Dermis blood vessel endothelial cell (primary cell): ENCODE measurements around the gene CACNA1S. TPM values are rescaled to one million over a fixed set of nuclear protein-coding genes. Genes with fewer than 3 reads are reported as not detected.

Source experiments
- DNase-seq: peaks from one replicate; pipeline ENCODE4 v3.0.0; 2010
- total RNA-seq: library from RNA; depleted of rRNA; stranded (reverse); fragments of >200 nt; gene quantifications from 2 replicates; pipeline ENCODE4 v1.2.3, GENCODE V29; 2014

Gene CACNA1S
- total RNA-seq, 1 donor from 2014 or later, result not detected

DNA sequence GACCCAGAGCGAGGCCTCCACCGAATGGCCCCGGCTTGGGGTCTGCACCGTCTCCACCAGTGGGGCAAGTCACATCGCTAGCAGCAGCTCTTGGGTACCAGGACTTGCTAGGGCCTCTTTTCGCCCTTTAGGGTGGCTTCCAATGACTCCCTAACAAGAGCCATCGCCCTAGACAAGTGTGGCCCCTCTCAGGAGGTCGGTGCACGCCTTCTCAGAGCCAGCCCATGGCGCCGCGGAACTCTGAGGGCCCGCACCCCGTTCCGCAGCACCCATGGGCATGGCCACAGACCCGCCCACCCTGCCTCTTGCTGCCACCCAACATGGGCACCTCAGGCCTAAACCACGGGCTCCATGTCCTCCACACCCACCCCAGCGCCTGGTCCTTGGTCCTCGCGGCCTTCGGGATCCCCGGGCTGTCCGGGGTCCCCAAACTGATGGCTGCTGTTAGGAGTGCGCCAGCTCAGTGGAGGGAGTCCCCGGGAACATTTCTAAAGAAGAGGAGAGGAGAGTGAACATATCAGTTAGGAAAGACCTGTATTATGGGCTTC, 3.2 kb upstream of the CACNA1S start:
- no peak for DNase-seq

DNA sequence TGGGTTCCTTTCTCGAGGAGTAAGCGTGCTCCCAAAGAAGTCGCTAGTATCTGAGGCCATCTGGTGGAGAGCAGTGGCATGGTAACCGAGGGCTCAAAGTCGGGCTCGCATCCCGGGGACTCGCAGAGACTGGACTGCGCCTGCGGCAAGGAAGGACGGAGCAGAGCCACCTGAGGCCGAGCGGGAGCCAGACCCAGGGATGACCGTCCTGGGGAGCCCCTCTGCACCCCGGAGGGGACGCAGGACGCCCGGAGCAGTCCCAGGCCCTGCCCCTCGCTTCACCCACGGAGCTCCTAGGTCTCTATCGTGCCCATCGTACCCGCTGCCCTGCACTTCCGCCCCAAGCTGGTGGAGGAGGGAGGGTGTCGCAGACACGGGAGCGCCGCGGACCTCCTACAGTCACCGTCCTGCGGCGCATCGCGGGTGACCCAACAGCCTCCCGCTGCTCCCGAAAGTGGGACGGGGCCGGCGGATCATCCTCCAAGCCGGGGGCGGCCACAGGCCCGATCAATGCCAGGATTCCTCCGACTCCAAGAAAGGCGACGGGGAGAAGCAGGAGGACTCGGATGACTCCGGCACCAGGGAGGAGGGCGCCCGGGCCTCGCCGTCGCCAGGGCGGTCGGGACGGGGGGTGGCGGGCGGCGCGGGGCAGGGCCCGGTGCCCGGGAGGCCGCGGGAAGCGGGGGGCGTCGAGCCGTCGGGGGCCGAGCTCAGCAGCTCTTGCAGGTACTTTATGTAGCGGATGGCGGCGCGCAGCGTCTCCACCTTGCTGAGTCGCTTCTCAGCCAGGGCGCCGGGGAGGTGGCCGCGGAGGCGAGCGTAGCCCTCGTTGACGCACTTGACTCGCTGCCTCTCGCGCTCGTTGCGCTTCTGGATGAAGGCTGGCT, 2.3 kb upstream of the CACNA1S start:
- peak; percentile 92 for DNase-seq

DNA sequence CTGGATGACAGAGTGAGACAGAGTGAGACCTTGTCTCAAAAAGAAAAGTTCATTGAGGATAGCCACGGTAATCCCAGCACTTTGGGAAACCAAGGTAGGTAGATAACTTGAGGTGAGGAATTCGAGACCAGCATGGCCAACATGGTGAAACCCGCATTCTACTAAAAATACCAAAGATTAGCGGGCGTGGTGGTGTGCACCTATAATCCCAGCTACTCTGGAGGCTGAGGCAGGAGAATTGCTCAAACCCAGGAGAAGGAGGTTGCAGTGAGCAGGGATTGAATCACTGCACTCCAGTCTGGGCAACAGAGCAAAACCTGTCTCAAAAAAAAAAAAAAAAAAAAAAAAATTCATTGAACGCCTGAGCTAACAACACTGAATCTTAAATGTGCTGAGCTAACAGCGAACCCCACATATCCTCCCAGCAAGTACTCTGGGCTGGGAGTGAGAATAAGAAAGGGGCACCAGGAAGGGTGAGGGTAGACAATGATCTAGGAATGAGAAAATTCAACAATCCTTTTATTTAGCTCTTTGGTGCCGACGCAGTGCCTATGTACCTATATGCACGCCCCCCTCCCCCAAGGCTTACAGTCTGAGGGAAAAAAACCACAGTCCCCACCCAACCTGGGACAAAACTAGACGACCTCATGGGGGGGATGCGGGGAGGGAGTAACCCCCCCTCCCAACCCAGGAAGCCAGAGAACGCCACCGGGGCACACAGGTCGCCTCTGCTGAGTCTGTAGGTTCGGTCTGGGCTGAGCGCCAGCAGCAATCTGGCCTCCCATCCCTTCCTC, 1.4 kb upstream of the CACNA1S start:
- no peak for DNase-seq

DNA sequence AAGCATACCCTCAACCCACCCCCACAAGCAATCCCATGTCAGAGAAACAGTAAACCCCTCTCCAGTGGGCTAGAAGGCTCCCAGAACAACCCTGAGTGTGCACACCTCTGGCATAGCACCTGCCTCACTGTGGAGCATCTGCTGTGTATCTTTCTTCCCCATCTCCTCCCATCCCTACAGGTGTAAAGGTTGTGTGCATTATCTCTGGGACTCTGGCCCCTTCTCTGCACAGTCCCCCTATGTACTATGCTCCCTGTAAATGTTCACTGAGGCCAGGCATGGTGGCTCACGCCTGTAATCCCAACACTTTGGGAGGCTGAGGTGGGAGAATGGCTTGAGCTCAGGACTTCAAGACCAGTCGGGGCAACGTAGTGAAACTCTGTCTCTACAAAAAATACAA, 700 bp upstream of the CACNA1S start:
- DNase-seq, result no peak

DNA sequence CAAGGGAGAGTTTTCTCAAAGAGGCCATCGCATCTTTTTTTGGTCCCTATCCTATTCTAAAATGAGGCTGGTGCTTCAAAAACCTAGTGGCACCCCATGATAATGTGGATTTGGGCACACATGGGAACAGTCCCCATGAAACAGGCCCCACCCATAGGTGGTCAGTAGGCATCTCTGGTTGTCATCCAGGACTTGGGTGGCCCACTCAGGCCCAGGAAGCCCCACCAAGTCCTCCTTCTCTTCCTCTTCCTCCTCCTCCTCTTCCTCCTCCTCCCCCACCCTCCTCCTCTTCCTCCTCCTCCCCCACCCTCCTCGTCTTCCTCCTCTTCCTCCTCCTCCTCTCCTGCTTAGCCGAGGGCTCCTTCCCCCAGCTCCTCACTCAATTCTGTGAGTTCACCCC, 554 bp downstream of the CACNA1S start:
- no peak for DNase-seq

DNA sequence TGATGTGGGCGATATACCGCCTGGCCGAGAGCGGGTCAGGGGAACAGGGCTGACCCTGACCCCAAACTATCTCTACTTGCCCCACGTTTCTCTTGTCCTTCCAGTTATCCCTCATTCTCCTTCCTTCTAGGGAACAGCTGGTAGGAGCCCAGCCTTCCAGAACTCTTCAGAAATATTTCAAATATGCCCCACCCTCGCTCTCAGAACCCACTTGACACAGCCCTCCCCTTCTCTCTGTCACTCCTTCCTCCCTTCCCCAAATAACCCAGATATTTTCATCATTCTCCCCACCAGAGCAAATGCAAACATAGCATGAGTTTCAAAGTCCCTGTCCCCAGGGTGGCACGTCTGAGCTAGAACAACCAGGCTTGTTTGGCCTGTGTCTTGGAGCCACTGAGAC, 1.1 kb downstream of the CACNA1S start:
- DNase-seq, result no peak

DNA sequence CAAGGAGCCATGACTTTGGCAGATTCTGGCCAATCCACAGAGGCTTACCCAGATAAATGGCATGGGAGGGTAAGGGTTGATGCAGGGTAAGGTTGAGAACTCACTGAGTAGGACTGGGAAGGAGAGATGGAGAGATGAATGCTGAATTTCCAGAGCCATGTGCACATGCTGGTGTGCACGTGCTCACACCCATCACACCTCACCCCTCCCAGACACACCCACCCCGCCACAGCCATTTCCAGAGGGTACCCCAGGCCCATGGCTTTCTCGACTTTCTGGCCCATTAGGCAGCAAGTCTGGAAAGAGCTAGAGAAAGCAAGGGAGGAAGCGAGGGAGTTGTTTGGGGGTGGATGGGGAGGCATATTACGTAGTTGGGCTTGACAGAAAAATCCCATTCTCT, 1.6 kb downstream of the CACNA1S start:
- no peak for DNase-seq

DNA sequence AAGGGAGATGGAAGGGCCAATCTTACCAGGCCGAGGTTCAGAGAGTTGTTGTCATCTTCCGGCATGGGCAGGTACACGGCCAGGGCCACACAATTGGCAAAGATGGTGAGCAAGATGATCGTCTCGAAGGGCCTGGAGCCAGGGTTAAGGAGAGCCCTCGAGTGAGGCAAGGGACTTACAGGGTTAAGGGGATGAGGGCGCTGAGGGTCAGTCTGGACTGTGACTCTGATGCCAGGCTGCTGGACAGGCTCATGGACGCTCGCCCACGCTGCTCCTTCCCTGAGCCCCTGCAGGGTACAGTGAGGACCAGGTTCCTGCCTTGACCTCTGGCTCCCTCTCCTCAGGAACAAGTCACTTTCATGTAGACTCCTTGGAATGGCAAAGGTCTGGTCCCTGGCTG, 2.1 kb downstream of the CACNA1S start:
- DNase-seq, result no peak

DNA sequence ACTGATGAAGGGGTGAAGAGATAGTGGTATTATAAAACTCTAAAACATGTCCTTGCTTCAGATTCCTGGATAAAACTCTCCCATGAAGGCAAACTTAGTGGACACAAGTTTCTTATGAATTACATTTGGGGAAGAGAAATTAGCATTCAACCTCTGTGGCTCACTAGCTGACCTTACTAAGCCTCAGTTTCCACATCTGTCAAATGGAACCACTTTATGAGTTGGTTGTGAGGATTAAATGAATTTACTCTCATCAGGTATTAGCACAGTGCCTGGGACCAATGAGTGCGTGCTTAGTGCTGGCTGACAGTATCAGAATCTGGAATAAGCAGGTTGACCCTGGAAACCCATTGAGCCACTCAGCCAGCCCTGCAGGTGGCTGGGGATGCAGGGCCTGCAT, 2.6 kb downstream of the CACNA1S start:
- no peak for DNase-seq

DNA sequence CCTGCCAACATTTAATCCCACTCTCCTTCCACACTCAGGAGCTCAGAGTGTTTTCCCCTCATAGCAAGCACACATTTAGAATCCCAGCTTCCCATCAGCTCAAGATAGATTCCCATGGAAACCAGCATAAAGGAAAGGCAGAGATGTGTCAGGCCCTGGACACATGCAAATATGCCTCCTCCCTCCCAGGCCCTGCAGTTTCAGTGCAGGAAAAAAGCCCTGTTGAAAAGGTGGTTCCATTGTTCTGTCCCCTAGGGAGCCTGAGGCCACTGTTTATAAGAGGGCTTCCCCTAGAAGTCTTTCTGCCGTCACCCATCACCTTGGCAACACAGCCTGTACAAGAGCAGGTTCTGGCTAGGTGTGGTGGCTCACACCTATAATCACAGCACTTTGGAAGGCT, 3.6 kb downstream of the CACNA1S start:
- DNase-seq, result no peak

DNA sequence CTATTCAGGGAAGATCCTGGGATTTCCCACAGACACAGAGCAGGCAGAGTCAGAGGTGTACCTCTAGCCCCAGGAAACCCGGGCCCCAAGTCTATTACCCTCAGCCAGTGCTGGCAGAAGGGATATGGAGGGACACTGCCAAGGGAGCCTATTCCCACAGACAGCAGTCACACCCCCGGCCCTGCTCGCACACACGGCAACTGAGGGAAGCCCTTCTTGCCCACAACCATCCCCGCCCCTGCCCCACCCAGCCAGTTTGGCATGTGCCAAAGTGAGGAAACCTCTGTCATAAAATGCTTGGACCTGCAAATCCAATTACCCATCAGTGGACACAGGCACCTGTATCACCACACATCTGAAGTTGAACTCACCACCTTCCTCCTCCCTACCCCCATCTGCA, 6.5 kb downstream of the CACNA1S start:
- no peak for DNase-seq

DNA sequence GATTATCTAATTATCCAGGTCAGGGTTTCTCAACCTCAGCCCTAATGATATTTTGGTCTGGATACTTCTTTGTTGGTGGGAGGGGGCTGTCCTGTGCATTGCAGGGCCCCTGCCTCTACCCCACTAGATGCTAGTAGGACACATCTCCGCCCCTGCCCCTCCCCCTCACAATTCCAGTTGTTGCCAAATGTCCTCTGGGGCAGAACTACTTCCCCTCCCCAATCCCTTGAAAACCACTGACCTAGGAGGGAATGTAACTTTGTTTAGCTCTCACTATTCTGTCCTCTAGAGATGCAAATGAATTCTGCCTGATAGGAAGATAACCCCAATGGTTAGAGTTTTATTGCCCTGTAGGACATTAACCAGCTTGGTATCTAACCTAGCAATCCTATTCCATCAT, 8.1 kb downstream of the CACNA1S start:
- no peak for DNase-seq

DNA sequence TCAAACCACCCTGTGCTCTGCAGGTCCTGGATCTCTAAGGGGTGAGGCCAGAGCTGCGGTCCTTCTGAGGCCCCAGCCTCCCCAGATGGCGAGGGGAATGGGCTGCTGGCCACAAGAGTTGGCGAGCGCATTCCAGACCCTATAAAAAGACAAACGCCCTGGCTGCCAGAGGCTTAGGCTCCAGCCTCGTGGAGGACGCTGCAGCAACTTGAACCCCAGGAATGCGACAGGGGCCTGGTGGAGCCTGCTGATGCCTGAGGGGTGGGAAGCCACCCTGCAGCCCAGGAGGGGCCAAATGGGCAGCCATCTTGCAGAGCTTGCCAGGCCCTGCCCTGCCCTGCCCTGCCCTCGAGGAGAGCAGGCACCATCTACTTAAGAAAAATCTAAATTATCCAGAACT, 8.6 kb downstream of the CACNA1S start:
- no peak for DNase-seq

DNA sequence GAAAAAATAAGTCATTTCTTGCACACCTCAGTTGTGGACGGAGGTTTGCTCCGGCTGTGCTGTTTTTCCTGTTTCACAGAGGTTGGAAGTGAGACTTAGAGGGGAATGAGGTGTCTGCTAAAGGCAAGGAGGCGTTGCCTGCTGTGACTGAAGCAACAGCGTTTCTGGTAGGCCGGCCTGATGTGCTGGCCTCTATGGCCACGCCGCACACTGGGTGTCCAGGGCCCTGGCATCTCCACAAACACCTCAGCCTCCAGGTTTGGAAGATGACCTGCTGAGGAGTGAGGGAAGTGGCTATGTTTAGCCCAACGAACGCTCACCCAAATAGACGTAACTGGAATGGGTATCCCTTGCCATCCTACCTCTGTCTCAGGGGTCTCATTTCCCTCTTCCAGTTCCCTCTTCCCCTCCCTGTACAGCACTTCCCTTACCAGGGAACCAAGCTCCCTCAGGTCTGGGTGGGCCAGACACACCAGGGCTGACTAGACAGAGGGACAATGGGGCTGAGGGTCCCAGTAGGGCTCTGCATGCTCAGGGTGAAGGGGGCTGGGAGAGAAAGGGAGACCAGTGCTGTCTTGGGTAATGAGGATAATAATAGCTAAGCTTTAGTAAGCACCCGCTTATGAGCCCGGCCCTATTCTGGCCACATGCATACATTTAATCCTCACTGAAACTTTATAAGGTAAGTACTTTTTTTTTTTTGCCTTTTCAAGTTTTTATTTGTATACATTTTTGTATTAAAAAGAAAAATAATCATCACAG, 11.9 kb downstream of the CACNA1S start:
- no peak for DNase-seq

DNA sequence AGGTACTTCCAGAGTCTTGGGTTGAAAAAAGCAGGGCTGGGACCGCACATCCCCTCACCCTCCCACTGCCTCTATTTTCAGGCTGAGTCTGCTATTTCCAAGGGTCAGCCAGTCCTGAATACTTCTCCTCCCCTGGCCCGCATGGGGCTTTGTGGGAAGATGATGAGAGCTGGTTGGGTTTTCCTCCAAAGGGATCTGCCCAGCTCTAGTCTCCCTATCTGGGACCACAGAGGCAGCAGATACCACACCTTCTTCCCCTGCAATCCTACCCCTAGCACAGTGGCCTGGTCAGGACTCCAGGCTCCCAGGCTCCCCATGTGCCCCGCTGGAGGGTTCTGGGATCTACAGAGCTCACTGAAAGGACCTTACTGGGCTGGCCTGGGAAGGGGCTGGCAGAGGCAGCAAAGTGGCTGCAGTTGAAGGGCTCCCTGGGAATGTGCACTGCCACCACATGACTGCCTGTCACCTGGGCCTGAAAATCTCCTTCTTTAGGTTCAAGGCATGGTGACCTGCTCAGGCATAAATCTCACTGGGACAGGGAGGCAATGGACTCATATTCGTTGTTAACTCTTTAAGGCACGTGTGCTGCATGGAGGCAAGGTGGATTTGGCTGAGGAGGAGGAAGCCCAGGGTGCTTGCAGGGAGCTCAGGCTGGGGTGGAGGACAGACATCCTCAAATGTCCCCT, 13.1 kb downstream of the CACNA1S start:
- DNase-seq, result no peak

DNA sequence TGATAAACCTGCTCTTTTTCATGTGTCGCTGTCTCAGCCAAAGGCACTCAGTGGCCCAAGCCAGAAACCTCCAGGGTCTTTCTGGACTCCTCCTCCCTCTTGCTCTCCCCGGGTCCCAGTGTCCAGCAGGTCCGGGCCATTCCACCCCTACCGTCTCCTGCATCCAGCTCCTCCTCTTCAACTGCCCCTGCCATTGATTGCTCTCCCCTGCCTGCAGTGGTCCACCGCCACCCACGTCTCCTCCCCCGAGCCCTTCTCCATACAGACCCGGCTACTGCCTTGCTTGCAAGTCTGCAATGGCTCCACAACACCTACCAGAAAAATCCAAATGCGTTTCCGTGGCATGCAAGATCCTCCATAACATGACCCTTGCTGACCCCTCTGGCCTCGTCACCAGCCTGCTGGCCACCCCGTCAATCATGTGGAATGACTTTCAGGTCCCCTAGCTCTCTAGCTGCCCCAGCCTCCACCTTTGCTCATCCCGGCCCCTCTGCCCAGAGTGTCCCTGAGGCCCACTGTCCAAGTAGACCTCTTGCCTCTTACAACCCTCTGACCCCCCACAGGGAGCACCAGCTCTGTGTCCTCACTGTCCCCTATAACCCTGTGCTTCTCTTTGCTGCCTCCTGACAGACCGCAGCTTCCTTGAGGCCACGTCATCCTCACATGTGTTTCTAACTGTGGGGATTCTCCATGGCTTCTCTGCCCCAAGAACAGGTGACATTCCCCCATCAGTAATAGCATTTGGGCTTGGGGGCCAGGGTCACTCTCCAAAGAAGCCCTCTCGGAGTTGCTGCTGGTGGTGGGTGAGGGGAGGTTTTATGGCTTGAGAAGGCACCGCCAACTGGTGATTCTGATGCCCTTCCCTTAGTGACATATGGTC, 15.0 kb downstream of the CACNA1S start:
- DNase-seq, result no peak

DNA sequence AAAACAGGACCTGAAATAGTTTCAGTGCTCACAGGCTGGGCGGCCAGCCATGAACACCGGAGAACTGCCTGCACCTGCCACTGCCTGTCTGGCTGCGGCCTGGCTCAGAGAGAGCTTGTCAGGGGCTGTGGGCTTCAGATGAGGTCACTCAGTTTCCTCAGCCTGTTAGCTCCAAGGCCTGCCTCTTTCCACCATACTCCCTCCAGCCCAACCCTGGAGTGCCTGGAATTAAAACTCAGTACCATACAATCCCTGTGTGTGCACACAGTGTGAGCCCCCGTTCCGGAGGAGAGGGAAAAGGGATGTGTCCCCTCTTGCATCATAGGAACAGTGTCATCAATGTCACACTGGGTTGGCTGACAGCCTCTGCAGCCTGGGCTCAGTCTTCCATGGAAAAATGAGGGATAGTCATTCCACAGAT, 16.2 kb downstream of the CACNA1S start:
- no peak for DNase-seq

DNA sequence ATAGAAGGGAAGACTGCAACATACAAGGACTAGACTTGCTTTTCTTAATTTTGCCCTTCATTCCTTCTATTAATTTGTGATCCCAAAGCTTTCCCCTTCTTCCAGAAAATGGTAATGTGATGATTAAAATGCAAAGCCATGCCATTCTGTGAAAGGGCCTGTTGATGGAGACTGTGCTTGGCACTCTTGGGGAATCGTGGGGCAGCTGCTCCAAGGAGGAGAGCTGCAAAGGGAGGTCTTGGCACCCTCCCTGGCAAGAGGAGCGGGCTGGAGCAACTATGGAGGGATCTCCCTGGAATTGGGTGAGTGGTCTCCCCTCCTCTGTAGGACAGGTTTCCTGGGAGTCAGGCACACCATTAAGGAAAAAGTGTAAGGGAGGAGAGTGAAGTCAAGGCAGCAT, 16.6 kb downstream of the CACNA1S start:
- DNase-seq, result no peak

DNA sequence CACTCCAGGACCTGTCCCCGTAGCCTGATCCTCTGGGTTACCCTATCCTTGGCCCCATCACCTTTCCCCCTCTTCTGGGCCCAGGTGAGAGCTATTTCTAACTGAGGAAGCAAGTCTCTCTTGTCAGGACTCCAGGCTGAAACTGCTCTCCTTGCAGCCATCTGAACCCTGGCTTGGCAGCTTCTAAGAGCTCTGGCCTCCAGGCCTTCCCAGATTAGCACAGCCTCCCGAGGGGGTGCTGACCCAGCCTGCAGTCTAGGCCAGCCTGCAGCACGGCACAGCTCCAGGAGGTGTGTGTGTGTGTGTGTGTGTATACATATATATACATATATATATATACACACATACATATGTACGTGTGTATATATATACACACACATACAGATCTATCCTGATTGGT, 17.4 kb downstream of the CACNA1S start:
- no peak for DNase-seq

DNA sequence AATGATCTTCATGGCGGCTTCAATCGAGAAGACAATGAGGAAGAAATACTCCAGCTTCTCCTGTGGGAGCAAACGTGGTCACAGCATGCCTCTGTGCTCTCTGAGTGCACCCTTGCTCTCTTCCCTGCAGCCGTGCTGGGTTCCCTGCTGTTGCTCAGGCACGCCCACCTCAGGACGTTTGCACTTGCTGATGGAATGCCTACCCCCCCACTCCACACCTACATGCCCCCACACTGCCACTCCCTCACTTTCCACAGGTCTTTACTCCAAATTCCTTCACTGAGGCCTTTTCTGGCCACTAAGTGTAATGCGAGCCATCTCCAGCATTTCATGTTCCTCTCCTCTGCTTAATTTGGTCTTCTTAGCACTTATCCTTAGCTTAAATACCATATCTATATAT, 18.3 kb downstream of the CACNA1S start:
- no peak for DNase-seq

DNA sequence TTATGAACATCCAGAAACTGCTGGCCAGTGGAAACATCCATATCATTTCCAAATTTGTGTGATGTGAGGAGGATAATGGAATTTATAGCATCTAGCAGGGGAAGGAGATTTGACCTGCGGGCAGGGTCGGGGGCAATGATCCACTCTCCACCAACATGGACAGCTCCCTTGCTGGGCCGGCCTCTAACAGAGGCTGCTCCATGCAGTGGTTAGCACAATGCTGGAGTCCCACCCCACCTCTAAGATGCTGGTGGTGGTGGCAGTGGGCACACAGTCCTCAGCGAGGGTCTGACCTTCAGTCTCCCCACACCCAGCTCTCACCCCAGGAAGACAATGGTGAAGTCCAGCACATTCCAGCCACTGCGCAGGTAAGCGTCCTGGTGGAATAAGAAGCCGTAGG, 18.7 kb downstream of the CACNA1S start:
- no peak for DNase-seq
